Upper lobe of left lung (tissue), 4 donors: ENCODE data around the gene SLC8A3.

Source experiments
- EP300 ChIP-seq, 4 donors: sonication (generic); formaldehyde crosslinking; IDR thresholded peaks; one replicate each; pipeline ENCODE4 v1.5.1; 2017; ENCODE audit warnings: antibody characterized with exemption in 4 of 4, control low read depth in 2 of 4
- POLR2A ChIP-seq, 4 donors: fragments of 450-650 bp; IDR thresholded peaks; one replicate each; pipeline ENCODE4 v1.5.1; 2016 to 2017; ENCODE audit warnings: antibody characterized with exemption in 4 of 4, mild to moderate bottlenecking in 2 of 4
- POLR2AphosphoS5 ChIP-seq, 2 donors: sonication (generic); formaldehyde crosslinking; IDR thresholded peaks; one replicate each; pipeline ENCODE4 v1.5.1; 2017; ENCODE audit warnings: antibody characterized with exemption in 2 of 2
- TF ChIP-seq, protein P1 (sequence below), 6 experiments: fragments of 450-650 bp in 4 of 6; fragments of 200-600 bp in 2 of 6; sonication (generic) in 2 of 6; IDR thresholded peaks; one replicate each; pipeline ENCODE4 v1.5.1; 2016 to 2019; ENCODE audit warnings: antibody characterized with exemption in 6 of 6

DNA sequence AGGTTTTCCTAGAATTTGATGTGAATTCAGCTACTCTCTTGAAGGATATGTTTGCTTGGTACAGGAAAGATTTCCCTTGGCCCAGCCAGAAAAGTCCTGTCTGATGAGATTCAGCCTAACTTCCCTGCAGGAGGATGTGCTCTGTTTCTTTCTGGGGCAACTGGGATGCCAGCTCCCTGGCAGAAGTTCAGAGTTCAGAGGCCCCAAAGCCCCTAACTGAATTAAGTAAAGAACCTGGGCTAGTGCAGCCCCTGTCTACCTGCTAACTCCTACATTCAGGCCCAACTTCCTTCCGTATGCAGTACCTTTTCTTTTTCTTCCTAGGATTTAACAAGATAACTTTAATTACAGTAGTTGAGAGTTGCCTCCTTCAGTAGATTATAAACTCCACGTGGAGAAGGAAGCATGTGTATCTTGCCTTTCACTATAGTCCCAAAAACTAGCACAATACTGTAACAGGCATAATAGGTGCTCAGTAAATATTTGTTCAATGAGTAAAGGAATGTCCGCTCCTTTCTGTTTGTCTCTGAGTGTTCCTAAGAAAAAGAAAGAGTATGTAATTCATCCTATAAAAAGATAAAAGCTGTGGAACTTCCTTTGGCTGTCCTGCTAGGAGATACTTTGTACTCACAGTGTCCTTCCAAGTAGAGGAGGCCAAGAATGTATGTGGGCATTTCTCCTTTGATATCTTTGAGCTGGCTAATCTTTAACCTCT lies 141.0 kb downstream of the SLC8A3 start:
- TF ChIP-seq POLR2A (IDR thresholded peaks at IDR 0.05) (no peak), EP300 (IDR thresholded peaks at IDR 0.05) (no peak), POLR2AphosphoS5 (IDR thresholded peaks at IDR 0.05) (no peak)
- TF ChIP-seq, protein P1, sequence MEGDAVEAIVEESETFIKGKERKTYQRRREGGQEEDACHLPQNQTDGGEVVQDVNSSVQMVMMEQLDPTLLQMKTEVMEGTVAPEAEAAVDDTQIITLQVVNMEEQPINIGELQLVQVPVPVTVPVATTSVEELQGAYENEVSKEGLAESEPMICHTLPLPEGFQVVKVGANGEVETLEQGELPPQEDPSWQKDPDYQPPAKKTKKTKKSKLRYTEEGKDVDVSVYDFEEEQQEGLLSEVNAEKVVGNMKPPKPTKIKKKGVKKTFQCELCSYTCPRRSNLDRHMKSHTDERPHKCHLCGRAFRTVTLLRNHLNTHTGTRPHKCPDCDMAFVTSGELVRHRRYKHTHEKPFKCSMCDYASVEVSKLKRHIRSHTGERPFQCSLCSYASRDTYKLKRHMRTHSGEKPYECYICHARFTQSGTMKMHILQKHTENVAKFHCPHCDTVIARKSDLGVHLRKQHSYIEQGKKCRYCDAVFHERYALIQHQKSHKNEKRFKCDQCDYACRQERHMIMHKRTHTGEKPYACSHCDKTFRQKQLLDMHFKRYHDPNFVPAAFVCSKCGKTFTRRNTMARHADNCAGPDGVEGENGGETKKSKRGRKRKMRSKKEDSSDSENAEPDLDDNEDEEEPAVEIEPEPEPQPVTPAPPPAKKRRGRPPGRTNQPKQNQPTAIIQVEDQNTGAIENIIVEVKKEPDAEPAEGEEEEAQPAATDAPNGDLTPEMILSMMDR (IDR thresholded peaks at IDR 0.05), result no peak
